ENCODE measurements around the gene ARSD.
A peak's percentile ranks its signal among the peaks of the same experiment; 100 is the strongest.
"Not testable (repeated sequence)": the region's sequence is repeated elsewhere in the genome, so short reads cannot be mapped to it uniquely, and the experiment has no call there.

The ARSD gene, protein sequence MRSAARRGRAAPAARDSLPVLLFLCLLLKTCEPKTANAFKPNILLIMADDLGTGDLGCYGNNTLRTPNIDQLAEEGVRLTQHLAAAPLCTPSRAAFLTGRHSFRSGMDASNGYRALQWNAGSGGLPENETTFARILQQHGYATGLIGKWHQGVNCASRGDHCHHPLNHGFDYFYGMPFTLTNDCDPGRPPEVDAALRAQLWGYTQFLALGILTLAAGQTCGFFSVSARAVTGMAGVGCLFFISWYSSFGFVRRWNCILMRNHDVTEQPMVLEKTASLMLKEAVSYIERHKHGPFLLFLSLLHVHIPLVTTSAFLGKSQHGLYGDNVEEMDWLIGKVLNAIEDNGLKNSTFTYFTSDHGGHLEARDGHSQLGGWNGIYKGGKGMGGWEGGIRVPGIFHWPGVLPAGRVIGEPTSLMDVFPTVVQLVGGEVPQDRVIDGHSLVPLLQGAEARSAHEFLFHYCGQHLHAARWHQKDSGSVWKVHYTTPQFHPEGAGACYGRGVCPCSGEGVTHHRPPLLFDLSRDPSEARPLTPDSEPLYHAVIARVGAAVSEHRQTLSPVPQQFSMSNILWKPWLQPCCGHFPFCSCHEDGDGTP

GRCh38 chrX:2928583-2929434 lies at the start of gene ARSD:
ARSD (minus strand) TSS chrX:2929339; CDS start chrX:2929275, 64 bp downstream.
- peak in 1 of 3 donors; percentile 27 for DNase-seq (ENCODE audit: low read depth in 3 of 3)

DNA sequence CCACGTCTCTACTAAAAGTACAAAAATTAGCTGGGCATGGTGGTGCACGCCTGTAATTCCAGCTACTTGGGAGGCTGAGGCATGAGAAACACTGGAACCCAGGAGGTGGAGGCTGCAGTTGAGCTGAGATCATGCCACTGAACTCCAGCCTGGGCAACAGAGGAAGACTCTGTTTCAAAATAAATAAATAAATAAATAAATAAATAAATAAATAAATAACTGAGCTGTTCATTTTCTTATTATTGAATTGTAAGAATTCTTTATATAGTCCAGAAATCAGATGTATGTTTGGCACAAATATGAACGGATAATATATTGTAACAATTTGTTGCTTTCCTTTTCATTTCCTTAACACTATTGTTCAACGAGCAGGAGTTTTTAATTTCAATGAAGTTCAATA lies 49.5 kb upstream of the ARSD start:
- DNase-seq (ENCODE audit: low read depth in 3 of 3) = not testable (repeated sequence)

DNA sequence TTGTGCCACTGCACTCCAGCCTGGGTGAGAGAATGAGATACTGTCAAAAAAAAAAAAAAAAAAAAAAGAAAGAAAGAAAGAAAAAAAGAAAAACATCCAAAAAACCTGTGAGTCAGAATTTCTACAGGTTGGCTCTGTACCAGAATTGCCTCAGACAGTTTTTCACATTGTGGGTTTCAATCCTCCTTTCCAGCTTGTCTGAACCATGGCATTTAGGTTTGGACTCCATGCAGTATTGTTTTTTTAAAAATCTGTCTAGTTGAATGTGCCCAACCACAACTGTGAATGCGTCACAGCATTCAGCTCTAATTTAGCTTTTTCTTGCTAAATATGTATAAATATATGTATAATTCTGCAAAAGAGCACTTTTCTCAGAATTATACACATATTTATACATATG lies 45.8 kb upstream of the ARSD start:
- DNase-seq (ENCODE audit: low read depth in 3 of 3) = no peak

DNA sequence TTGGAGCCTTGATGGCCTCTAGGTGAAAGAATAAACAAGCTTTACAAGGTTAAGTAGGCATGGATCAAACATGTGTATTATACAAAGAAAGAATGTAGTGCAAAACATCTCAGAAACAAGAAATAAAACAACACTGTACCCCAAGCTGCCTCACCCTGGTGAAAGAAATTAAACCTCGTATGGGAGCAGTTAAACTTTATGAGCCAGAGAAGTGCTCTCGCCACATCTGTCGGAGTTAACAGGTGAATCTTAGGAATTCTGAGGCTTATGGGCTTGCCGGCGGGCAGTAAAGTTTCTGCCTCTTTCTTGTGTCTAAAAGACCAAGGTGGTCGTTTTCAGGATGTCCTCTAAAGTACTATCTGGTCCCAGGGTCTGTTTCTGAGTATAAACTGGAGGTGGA lies 43.3 kb upstream of the ARSD start:
- DNase-seq (ENCODE audit: low read depth in 3 of 3) = no peak

DNA sequence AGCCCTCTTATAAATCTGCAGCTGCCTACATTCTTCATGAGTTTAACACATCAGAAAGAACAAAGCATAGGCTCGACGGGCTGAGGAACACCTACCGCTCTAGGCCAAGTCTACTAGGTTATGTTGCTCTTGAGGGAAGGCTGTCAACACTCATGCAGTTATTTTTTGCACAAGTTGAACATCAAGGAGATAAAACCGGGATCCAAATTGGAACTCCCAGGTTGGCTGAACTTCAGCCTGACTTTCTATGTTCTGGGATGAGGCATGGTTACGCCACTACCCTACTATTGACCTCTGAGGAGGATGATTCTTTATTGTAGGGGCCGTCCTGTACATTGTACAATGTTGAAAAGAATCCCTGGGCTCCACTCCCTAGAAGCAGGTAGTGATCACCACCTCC lies 39.9 kb upstream of the ARSD start:
- no peak for DNase-seq (ENCODE audit: low read depth in 3 of 3)

DNA sequence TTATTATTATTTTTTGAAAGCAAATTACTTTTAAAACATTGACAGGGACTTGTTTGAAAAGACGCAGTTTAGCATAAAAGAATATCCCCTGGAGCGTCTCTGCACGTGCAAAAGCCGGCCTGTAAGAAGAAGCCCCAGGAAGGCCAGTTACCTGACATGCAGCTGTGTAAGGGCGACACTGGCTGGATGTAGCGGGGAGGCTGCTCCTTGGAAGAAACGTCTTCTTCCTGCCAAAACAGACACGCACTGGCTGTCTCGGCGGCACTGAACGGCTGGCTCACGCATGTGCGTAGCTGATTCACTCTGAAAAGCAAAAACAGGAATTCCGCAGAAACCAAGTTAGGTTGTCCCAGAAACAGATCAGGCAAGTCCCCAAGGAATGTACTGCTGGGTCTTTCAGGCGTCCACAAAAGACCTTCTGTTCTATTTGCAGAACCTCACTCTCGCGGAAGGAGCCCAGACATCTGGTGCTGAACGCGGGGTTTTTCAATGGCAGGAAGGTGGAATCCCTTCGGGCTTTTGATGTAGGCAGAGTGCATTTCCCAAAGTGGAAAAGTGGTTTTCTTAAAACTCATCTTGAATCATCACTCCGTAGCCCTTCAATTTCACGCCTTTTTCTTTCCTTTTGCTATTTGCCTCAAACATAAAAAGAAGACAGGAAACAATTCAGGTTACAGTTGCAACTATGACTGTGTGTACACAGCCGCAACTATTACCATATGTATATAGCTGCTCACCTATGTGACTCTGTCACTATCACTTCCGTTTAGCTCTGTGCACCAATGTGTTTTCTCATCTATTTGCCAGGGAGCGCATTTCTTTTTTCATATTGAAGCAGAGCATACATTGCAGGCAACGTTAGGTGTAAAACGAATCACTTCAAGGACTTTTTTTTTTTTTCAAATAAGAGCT lies 39.1 kb upstream of the ARSD start:
- DNase-seq (ENCODE audit: low read depth in 3 of 3) = peak in 1 of 3 donors; percentile 1

- DNase-seq (ENCODE audit: low read depth in 3 of 3) = no peak
These were observed 38.4 kb upstream of the ARSD start for GRCh38 chrX:2967584-2967983.

DNA sequence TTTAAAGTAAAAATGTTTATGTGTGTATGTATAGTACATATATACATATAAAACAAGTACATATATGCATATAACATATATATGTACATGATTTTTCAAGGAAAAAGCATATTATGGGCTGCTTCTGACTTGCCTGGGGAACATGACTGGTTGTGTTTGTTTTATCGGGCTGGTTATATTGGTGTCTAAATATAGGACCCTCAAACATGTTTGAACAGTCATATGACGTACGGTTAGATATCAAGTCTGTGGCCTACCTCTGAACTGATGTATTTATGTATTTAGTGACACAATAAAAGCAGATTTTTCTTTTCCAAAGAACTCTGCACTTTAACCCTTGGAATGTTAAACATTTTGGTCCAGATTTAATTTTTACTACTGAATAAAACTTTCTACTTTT lies 37.9 kb upstream of the ARSD start:
- no peak for DNase-seq (ENCODE audit: low read depth in 3 of 3)

- DNase-seq (ENCODE audit: low read depth in 3 of 3) = no peak
These were observed 36.8 kb upstream of the ARSD start for GRCh38 chrX:2965965-2966364.

- DNase-seq (ENCODE audit: low read depth in 3 of 3) = not testable (repeated sequence)
These were observed 35.1 kb upstream of the ARSD start for GRCh38 chrX:2963992-2964794.

- DNase-seq (ENCODE audit: low read depth in 3 of 3) = not testable (repeated sequence)
These were observed 34.3 kb upstream of the ARSD start for GRCh38 chrX:2963449-2963848.

- no peak for DNase-seq (ENCODE audit: low read depth in 3 of 3)
These were observed 33.2 kb upstream of the ARSD start for GRCh38 chrX:2962381-2962780.

GRCh38 chrX:2960861-2961515 lies 31.8 kb upstream of the ARSD start:
- no peak for DNase-seq (ENCODE audit: low read depth in 3 of 3)

DNA sequence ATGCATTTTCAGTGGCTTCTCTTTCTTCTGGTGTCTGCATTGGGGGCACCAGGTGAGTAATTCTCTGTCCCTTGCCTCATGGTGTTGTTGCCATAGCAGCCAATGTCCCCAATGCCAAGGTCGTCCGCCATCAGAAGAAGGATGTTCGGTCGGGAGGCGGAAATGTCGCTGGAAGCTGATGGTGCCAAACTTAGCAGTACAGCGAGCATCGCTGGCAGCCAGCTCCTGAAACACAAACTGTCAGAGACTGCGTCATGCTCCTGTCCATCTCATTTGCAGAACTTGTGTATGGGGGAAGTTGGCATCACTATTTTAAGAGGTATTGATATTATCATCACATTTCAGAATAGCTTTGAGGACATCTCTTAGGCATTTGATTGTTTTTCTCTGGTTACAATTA lies 29.1 kb upstream of the ARSD start:
- no peak for DNase-seq (ENCODE audit: low read depth in 3 of 3)

DNA sequence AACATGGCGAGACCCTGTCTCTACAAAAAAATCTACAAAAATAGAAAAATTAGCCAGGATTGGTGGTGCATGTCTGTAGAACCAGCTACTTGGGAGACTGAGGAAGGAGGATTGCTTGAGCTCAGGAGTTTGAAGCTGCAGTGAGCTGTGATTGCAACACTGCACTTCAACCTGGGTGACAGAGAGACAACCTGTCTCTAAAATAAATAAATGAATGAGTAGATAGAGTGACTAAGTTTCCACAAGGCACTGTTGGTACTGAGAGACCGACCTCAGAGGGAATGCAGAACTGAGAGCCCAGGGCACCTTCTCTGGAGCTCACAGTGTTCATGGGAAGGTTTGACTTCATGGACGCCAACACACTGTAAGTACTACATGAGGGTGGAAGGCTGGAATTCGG lies 26.7 kb upstream of the ARSD start:
- no peak for DNase-seq (ENCODE audit: low read depth in 3 of 3)

- DNase-seq (ENCODE audit: low read depth in 3 of 3) = no peak
These were observed 26.1 kb upstream of the ARSD start for GRCh38 chrX:2955281-2955680.

- DNase-seq (ENCODE audit: low read depth in 3 of 3) = no peak
These were observed 25.4 kb upstream of the ARSD start for GRCh38 chrX:2954541-2954940.

DNA sequence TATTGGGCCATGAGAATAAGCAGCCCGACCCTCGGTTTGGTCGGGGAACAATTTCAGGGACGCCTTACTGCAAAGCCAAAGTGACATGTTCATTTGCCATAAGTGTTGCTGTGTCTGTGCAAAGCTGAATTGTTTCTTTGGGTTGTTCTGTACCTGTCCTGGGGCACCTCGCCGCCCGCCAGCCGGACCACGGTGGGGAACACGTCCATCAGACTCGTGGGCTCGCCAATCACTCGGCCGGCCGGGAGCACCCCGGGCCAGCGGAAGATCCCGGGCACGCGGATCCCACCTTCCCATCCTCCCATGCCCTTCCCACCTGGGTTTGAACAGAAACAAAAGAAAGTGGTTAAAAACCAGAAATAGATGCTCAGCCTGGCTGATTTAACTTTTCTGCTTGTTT lies 8.8 kb upstream of the ARSD start:
- not testable (repeated sequence) for DNase-seq (ENCODE audit: low read depth in 3 of 3)

DNA sequence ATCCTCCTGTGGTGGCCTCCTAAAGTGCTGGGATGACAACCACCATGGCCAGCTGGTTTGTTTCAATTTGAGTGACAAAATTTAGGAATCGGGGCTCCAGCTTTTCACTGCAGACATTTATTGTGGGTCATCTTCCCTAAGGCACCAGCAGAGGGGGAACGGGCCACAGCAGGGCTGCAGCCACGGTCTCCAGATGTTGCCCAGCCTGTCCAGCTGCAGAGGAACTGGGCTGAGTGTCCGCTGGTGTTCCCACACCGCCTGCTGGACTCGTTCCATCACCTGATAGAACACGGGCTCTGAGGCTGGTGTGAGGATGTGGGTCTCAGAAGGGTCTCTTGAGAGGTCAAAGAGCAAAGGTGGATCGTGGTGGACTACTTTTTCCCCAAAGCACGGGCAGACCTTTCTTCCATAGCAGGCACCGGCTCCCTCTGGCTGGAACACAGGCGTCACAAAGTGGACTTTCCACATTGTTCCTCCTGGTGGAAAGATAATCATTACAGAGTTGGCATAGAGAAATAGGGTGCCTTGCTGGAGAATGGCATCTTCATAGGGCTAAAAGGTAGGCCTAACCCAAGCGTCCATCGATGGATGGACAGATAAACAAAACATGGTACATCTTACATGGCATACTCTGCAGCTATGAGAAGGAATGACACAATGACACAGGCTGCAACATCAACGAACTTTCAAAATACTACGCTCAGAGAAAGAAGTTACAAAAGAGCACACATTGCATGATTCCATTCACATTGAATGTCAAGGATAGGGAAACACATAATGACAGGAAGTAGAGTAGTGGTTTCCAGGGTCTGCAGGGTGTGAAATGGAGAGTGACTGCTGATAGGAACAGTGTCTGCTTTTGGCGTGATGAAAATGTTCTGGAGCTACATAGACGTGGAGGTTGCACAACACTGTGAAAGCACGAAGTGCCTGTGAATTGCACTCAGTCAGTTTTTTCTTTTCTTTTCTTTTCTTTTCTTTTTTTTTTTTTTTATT lies 5.9 kb upstream of the ARSD start:
- DNase-seq (ENCODE audit: low read depth in 3 of 3) = no peak

Measured in stimulated activated CD4-positive, alpha-beta T cell treated with anti-CD3 and anti-CD28 coated beads, TNF-alpha, amount 100 ng/mL, for 48 hours (primary cell).